Measurements from ENCODE around the gene NPTX2. TPM values are rescaled to one million over a fixed set of nuclear protein-coding genes. Genes with fewer than 3 reads are reported as not detected.

Gene NPTX2
- total RNA-seq, 1 experiment from 2014 or later, result not detected

- POLR2A ChIA-PET, result no interaction called here
- no TSS peak for BruUV-seq (replicated peaks)
These were observed 7.8 kb downstream of the NPTX2 start for GRCh38 chr7:98624846-98625420.

More at GRCh38 chr7:98624846-98625420, 7.8 kb downstream of the NPTX2 start:
- H4K20me1 ChIP-seq (ENCODE audit: insufficient read depth), result no peaks in the 10 kb centered on the region
- no peaks in the 10 kb centered on the region for H3K79me2 ChIP-seq (ENCODE audit: insufficient read depth, low read length)
- no peak overlapping the region for H3K4me3 ChIP-seq (replicated peaks in 1 of 2; ENCODE audit: low read depth in 1 of 2, low read length in 2 of 2)
- H3K27ac ChIP-seq (ENCODE audit: low read depth, low read length), result no peak overlapping the region
- H3K9ac ChIP-seq (ENCODE audit: low read length), result no peak overlapping the region
- no peaks in the 10 kb centered on the region for H3K9me3 ChIP-seq (ENCODE audit: control insufficient read depth in 1 of 2, insufficient read depth in 1 of 2, low read depth in 1 of 2, low read length in 2 of 2)
- H3K9me2 ChIP-seq (ENCODE audit: insufficient read depth), result no peaks in the 10 kb centered on the region
- no peak for ATAC-seq
- no peak overlapping the region for H3K4me2 ChIP-seq (ENCODE audit: low read length)
- RAD21 ChIA-PET (ENCODE audit: low non-redundant PET in 1 of 2, low total read pairs in 2 of 2, uncharacterized antibody in 2 of 2, unreplicated experiment in 2 of 2), result no interaction called here
- H2AFZ ChIP-seq (ENCODE audit: low read depth, low read length, poor library complexity, severe bottlenecking), result no peak overlapping the region
- no peaks in the 10 kb centered on the region for H3K4me1 ChIP-seq (ENCODE audit: control insufficient read depth in 1 of 2, insufficient read depth in 2 of 2, low read length in 2 of 2)
- H3K27me3 ChIP-seq (ENCODE audit: insufficient read depth, low read length), result peaks cover 50% of the 10 kb centered on the region
- TF ChIP-seq ELF1 (IDR thresholded peaks at IDR 0.05; ENCODE audit: borderline replicate concordance, low read depth) (no peak), TCF7L2 (IDR thresholded peaks at IDR 0.05; ENCODE audit: borderline replicate concordance, extremely low read depth, insufficient read depth, insufficient read length) (no peak), EZH2phosphoT487 (IDR thresholded peaks at IDR 0.05; ENCODE audit: borderline replicate concordance) (no peak), FOSL1 (IDR thresholded peaks at IDR 0.05; ENCODE audit: low read depth) (no peak), CBX3 (IDR thresholded peaks at IDR 0.05; ENCODE audit: low read depth) (no peak), ZBTB33 (IDR thresholded peaks at IDR 0.05; ENCODE audit: extremely low read depth, insufficient replicate concordance, low read length) (no peak), SRF (IDR thresholded peaks at IDR 0.05; ENCODE audit: low read depth) (no peak), YY1 (IDR thresholded peaks at IDR 0.05; ENCODE audit: extremely low read depth, insufficient replicate concordance, low read depth, low read length) (no peak), POLR2AphosphoS5 (IDR thresholded peaks at IDR 0.05; ENCODE audit: low read depth, low read length) (no peak), EZH2 (IDR thresholded peaks at IDR 0.05) (no peak), MAX (IDR thresholded peaks at IDR 0.05) (no peak), SIN3A (IDR thresholded peaks at IDR 0.05; ENCODE audit: low read depth) (no peak), POLR2A (IDR thresholded peaks at IDR 0.05; ENCODE audit: borderline replicate concordance, extremely low read depth, insufficient read depth, insufficient read length) (no peak), CTCF (IDR thresholded peaks at IDR 0.05 in 2 of 3, conservative IDR thresholded peaks at IDR 0.05 in 1 of 3; ENCODE audit: borderline replicate concordance in 1 of 3, insufficient read depth in 1 of 3, low read depth in 2 of 3, low read length in 2 of 3) (no peak), SP1 (IDR thresholded peaks at IDR 0.05; ENCODE audit: low read depth) (no peak), RAD21 (IDR thresholded peaks at IDR 0.05; ENCODE audit: low read depth) (no peak)
- CTCF ChIA-PET, result no interaction called here
- DNase-seq (ENCODE audit: low read depth, low spot score), result no peak
- H3K36me3 ChIP-seq (ENCODE audit: control insufficient read depth in 1 of 2, insufficient read depth in 2 of 2, low read length in 2 of 2), result no peaks in the 10 kb centered on the region
- intact Hi-C loops (cut with micrococcal nuclease), result no loop called here

Measured in HCT116 (cell line).